Measurements from ENCODE around the gene INHBE. TPM values are rescaled to one million over a fixed set of nuclear protein-coding genes. Genes with fewer than 3 reads are reported as not detected.

INHBE gene
- total RNA-seq, 1 experiment from 2014 or later: 5.0 TPM

- TF ChIP-seq, protein P1, sequence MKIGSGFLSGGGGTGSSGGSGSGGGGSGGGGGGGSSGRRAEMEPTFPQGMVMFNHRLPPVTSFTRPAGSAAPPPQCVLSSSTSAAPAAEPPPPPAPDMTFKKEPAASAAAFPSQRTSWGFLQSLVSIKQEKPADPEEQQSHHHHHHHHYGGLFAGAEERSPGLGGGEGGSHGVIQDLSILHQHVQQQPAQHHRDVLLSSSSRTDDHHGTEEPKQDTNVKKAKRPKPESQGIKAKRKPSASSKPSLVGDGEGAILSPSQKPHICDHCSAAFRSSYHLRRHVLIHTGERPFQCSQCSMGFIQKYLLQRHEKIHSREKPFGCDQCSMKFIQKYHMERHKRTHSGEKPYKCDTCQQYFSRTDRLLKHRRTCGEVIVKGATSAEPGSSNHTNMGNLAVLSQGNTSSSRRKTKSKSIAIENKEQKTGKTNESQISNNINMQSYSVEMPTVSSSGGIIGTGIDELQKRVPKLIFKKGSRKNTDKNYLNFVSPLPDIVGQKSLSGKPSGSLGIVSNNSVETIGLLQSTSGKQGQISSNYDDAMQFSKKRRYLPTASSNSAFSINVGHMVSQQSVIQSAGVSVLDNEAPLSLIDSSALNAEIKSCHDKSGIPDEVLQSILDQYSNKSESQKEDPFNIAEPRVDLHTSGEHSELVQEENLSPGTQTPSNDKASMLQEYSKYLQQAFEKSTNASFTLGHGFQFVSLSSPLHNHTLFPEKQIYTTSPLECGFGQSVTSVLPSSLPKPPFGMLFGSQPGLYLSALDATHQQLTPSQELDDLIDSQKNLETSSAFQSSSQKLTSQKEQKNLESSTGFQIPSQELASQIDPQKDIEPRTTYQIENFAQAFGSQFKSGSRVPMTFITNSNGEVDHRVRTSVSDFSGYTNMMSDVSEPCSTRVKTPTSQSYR (CRISPR knock-in tag; IDR thresholded peaks at IDR 0.05): no peak
- no peak for TF ChIP-seq ZNF121 (CRISPR knock-in tag; IDR thresholded peaks at IDR 0.05)
These were observed 6.8 kb downstream of the INHBE start (continued) for GRCh38 chr12:57461917-57462250.

GRCh38 chr12:57462251-57462911, 7.3 kb downstream of the INHBE start:
- no peaks in the 10 kb centered on the region for H3K9me3 Mint-ChIP-seq
- peak; percentile 96 for DNase-seq (ENCODE audit: low spot score)
- 0 out of 2 replicates have a peak, but pooled peaks cover 3% of the 10 kb centered on the region for H3K36me3 Mint-ChIP-seq
- ChIA-PET POLR2A (interaction anchor here (0.9 to 1.7 kb wide), 2 partner anchors 219 to 236 kb away, joined by 3 to 6 read pairs; no protein-coding TSS in a partner anchor), CTCF (interaction anchor here (0.6 to 5.2 kb wide), 14 partner anchors 9 to 237 kb away, joined by 3 to 48 read pairs (median 6); partner anchors contain the start of genes DCTN2 and STAC3)
- ATAC-seq: peak; percentile 59
- H3K27ac Mint-ChIP-seq: peak overlapping the region; percentile 100
- peak overlapping the region; percentile 96 for H3K4me3 Mint-ChIP-seq
- peaks cover 25% of the 10 kb centered on the region for H3K4me1 Mint-ChIP-seq
- TF ChIP-seq CREM (CRISPR knock-in tag; IDR thresholded peaks at IDR 0.05) (no peak), SMAD4 (CRISPR knock-in tag; IDR thresholded peaks at IDR 0.05) (no peak), IRF2 (CRISPR knock-in tag; IDR thresholded peaks at IDR 0.05; ENCODE audit: borderline replicate concordance, low read depth) (no peak), ZNF263 (CRISPR knock-in tag; IDR thresholded peaks at IDR 0.05; ENCODE audit: low read depth) (peak; percentile 55; the same call in 1 of the 2 replicates), GABPB1 (CRISPR knock-in tag; IDR thresholded peaks at IDR 0.05) (peak; percentile 42; the same call in 1 of the 2 replicates), PRDM15 (CRISPR knock-in tag; IDR thresholded peaks at IDR 0.05) (peak; percentile 93), CTCF (IDR thresholded peaks at IDR 0.05) (peak; percentile 81), NFYB (CRISPR knock-in tag; conservative IDR thresholded peaks at IDR 0.05; ENCODE audit: low read depth) (no peak), ELF4 (CRISPR knock-in tag; IDR thresholded peaks at IDR 0.05; ENCODE audit: low read depth) (no peak), GTF2I (CRISPR knock-in tag; conservative IDR thresholded peaks at IDR 0.05) (no peak), NR1H2 (CRISPR knock-in tag; IDR thresholded peaks at IDR 0.05) (no peak)
- TF ChIP-seq, protein P2, sequence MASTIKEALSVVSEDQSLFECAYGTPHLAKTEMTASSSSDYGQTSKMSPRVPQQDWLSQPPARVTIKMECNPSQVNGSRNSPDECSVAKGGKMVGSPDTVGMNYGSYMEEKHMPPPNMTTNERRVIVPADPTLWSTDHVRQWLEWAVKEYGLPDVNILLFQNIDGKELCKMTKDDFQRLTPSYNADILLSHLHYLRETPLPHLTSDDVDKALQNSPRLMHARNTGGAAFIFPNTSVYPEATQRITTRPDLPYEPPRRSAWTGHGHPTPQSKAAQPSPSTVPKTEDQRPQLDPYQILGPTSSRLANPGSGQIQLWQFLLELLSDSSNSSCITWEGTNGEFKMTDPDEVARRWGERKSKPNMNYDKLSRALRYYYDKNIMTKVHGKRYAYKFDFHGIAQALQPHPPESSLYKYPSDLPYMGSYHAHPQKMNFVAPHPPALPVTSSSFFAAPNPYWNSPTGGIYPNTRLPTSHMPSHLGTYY (CRISPR knock-in tag; IDR thresholded peaks at IDR 0.05): no peak
- TF ChIP-seq, protein P1 (CRISPR knock-in tag; IDR thresholded peaks at IDR 0.05): no peak
- TF ChIP-seq, protein P3, sequence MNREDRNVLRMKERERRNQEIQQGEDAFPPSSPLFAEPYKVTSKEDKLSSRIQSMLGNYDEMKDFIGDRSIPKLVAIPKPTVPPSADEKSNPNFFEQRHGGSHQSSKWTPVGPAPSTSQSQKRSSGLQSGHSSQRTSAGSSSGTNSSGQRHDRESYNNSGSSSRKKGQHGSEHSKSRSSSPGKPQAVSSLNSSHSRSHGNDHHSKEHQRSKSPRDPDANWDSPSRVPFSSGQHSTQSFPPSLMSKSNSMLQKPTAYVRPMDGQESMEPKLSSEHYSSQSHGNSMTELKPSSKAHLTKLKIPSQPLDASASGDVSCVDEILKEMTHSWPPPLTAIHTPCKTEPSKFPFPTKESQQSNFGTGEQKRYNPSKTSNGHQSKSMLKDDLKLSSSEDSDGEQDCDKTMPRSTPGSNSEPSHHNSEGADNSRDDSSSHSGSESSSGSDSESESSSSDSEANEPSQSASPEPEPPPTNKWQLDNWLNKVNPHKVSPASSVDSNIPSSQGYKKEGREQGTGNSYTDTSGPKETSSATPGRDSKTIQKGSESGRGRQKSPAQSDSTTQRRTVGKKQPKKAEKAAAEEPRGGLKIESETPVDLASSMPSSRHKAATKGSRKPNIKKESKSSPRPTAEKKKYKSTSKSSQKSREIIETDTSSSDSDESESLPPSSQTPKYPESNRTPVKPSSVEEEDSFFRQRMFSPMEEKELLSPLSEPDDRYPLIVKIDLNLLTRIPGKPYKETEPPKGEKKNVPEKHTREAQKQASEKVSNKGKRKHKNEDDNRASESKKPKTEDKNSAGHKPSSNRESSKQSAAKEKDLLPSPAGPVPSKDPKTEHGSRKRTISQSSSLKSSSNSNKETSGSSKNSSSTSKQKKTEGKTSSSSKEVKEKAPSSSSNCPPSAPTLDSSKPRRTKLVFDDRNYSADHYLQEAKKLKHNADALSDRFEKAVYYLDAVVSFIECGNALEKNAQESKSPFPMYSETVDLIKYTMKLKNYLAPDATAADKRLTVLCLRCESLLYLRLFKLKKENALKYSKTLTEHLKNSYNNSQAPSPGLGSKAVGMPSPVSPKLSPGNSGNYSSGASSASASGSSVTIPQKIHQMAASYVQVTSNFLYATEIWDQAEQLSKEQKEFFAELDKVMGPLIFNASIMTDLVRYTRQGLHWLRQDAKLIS (CRISPR knock-in tag; IDR thresholded peaks at IDR 0.05; ENCODE audit: borderline replicate concordance): no peak
- H3K27me3 Mint-ChIP-seq (ENCODE audit: low read depth): peaks cover 9% of the 10 kb centered on the region
